GM23338 (cell line): ENCODE data around the gene MRPL52. TPM values are rescaled to one million over a fixed set of nuclear protein-coding genes. Genes with fewer than 3 reads are reported as not detected.

Experiments used
- ATAC-seq: fragments of 200-7000 bp; cut with Tn5 transposase; 3 replicates; pipeline ENCODE4 v1.9.1; 2020
- DNase-seq: peaks from one replicate; pipeline ENCODE4 v3.0.0-alpha.2; 2015; ENCODE audit warnings: low spot score
- H2AFZ ChIP-seq: fragments of 200-600 bp; sonication (generic); 2 replicates; pipeline ENCODE4 v1.8.0; 2016; ENCODE audit warnings: antibody characterized with exemption, mild to moderate bottlenecking, moderate library complexity
- H3F3A ChIP-seq: fragments of 200-600 bp; sonication (generic); replicated peaks from 2 replicates; pipeline ENCODE4 v1.8.0; 2017; ENCODE audit warnings: antibody characterized with exemption, mixed run types, low read depth
- H3K27ac ChIP-seq: fragments of 200-600 bp; sonication (generic); 2 replicates; pipeline ENCODE4 v1.6.1; 2016; ENCODE audit warnings: low read depth
- H3K27me3 ChIP-seq: fragments of 200-600 bp; sonication (generic); 2 replicates; pipeline ENCODE4 v1.8.0; 2016; ENCODE audit warnings: mild to moderate bottlenecking, mixed run types, moderate library complexity; ENCODE audit not compliant: insufficient read depth
- H3K36me3 ChIP-seq: fragments of 200-600 bp; sonication (generic); 2 replicates; pipeline ENCODE4 v1.8.0; 2016; ENCODE audit warnings: mild to moderate bottlenecking; ENCODE audit not compliant: insufficient read depth
- H3K4me1 ChIP-seq: fragments of 200-600 bp; sonication (generic); 2 replicates; pipeline ENCODE4 v1.8.0; 2016; ENCODE audit warnings: mild to moderate bottlenecking, moderate library complexity; ENCODE audit not compliant: insufficient read depth
- H3K4me2 ChIP-seq: fragments of 200-600 bp; sonication (generic); 2 replicates; pipeline ENCODE4 v1.7.1; 2017; ENCODE audit warnings: mixed run types
- H3K4me3 ChIP-seq: fragments of 200-600 bp; sonication (generic); 2 replicates; pipeline ENCODE4 v1.6.1; 2016; ENCODE audit warnings: mixed run types
- H3K79me2 ChIP-seq: fragments of 200-600 bp; sonication (generic); replicated peaks from 2 replicates; pipeline ENCODE4 v1.8.0; 2017; ENCODE audit warnings: mild to moderate bottlenecking; ENCODE audit not compliant: insufficient read depth
- H3K9me2 ChIP-seq: fragments of 200-600 bp; sonication (generic); 2 replicates; pipeline ENCODE4 v1.8.0; 2017; ENCODE audit not compliant: insufficient read depth
- H4K20me1 ChIP-seq: fragments of 200-600 bp; sonication (generic); replicated peaks from 2 replicates; pipeline ENCODE4 v1.8.0; 2017; ENCODE audit warnings: mild to moderate bottlenecking; ENCODE audit not compliant: insufficient read depth
- H3K27ac Mint-ChIP-seq: 2 replicates; pipeline ENCODE4 v1.8.0; 2020; ENCODE audit warnings: inconsistent platforms, mild to moderate bottlenecking, moderate library complexity, mixed read lengths
- H3K27me3 Mint-ChIP-seq: 3 replicates; pipeline ENCODE4 v1.8.0; 2022; ENCODE audit warnings: low read depth, mild to moderate bottlenecking, moderate library complexity, mixed read lengths, inconsistent platforms; ENCODE audit not compliant: insufficient read depth, poor library complexity
- H3K36me3 Mint-ChIP-seq: 3 replicates; pipeline ENCODE4 v1.8.0; 2021; ENCODE audit warnings: low read depth, mild to moderate bottlenecking, inconsistent platforms, moderate library complexity, mixed read lengths
- H3K4me1 Mint-ChIP-seq: 3 replicates; pipeline ENCODE4 v1.8.0; 2020; ENCODE audit warnings: mild to moderate bottlenecking, inconsistent platforms, mixed read lengths
- H3K4me3 Mint-ChIP-seq: 3 replicates; pipeline ENCODE4 v1.8.0; 2021; ENCODE audit warnings: moderate library complexity, mild to moderate bottlenecking, inconsistent platforms, mixed read lengths
- H3K9me3 Mint-ChIP-seq: 3 replicates; pipeline ENCODE4 v1.8.0; 2020; ENCODE audit warnings: moderate library complexity, mild to moderate bottlenecking, inconsistent platforms, mixed read lengths
- CREB1 ChIP-seq: fragments of 250-450 bp; sonication (Bioruptor Pico); IDR thresholded peaks from 2 replicates; pipeline ENCODE4 v1.5.0; 2020; ENCODE audit warnings: low read depth, mild to moderate bottlenecking, moderate library complexity
- EZH2 ChIP-seq: fragments of 200-600 bp; sonication (generic); IDR thresholded peaks from one replicate; pipeline ENCODE4 v1.8.0; 2017; ENCODE audit warnings: antibody characterized with exemption, mild to moderate bottlenecking, low read depth; ENCODE audit not compliant: unreplicated experiment
- EZH2phosphoT487 ChIP-seq: fragments of 200-600 bp; sonication (generic); IDR thresholded peaks from one replicate; pipeline ENCODE4 v1.8.1; 2018; ENCODE audit warnings: antibody characterized with exemption; ENCODE audit not compliant: unreplicated experiment
- JUNB ChIP-seq: IDR thresholded peaks from one replicate; pipeline ENCODE4 v1.6.1; 2016; ENCODE audit warnings: antibody characterized with exemption; ENCODE audit not compliant: unreplicated experiment
- POLR2AphosphoS5 ChIP-seq: IDR thresholded peaks from 2 replicates; pipeline ENCODE4 v1.6.1; 2016; ENCODE audit warnings: antibody characterized with exemption, low read depth
- STAT1 ChIP-seq: IDR thresholded peaks from one replicate; pipeline ENCODE4 v1.6.1; 2016; ENCODE audit warnings: antibody characterized with exemption; ENCODE audit not compliant: unreplicated experiment
- ZNF331 ChIP-seq: fragments of 250-450 bp; sonication (Bioruptor Pico); IDR thresholded peaks from 2 replicates; pipeline ENCODE4 v1.5.0; 2020; ENCODE audit warnings: low read depth, mild to moderate bottlenecking, moderate library complexity
- polyA plus RNA-seq: library from polyadenylated mRNA; unstranded; fragments of >200 nt; fragmentation: Nextera tagmentation; extraction: Ambion mirVana; gene quantifications from 2 replicates; pipeline ENCODE4 v1.2.1, GENCODE V29; 2016
- total RNA-seq: library from RNA; depleted of rRNA; stranded (reverse); fragments of >200 nt; shearing (Covaris generic); gene quantifications from 2 replicates; pipeline ENCODE4 v1.2.3, GENCODE V29; 2014
- TF ChIP-seq, protein P1 (sequence below): fragments of 250-450 bp; sonication (Bioruptor Pico); IDR thresholded peaks from 2 replicates; pipeline ENCODE4 v1.5.0; 2020; ENCODE audit warnings: mild to moderate bottlenecking, moderate library complexity

Gene MRPL52
- total and polyA plus RNA-seq, 2 experiments from 2014 or later = 131 to 617 TPM

DNA sequence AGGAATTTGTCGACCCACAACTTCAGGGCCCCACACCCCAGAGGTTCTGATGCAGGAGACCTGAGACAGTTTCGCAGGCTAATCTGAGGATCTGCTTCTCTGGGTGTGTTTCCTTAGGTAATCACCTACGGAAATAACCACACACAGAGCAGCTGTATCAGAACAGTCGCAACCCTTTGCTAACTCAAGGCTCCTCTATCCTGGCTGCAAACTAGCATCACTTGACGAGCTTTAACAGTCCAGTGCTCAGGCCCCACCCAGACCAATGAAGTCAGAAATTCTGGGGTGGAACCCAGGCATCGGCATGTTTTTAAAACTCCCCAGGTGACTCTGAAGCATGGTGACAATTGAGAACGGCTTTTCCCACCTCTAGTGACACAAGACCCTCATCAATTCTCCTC, 35.1 kb upstream of the MRPL52 start (continued):
- no peak for TF ChIP-seq STAT1
- TF ChIP-seq EZH2phosphoT487 = no peak
- no peak for TF ChIP-seq CREB1
- no peak for TF ChIP-seq JUNB
- no peak for TF ChIP-seq EZH2

DNA sequence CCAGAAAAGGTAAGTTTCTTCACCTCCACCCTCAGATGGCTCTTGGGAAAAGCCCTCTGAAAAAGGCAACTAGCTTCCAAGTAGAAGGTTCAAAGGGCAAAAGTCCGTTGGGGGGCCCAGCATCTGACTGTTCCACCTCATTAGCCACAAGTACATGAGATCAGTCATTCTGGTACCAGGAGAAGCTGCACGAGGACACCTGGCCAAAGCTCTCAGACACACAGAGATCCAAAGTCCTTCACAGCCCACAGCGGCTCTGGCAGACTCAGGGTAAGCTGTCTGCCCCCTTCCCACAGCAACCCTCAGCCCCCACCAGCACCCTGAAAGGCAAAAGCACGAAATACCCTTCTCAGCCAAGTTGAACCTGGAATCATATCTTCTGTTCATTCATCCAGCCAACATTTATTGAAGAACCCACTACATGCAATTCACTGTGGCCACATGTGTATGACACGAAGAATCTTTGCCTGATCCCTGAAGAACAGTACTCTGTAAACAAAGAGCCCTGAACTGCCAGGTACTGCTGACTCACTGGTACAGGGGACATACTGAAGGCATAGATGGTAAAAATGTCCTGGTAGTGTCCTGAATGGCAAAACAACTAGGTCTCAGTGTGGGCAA, 33.5 kb upstream of the MRPL52 start:
- peak overlapping the region; percentile 84 for H3K27ac Mint-ChIP-seq

More for the DNA sequence above, 33.5 kb upstream of the MRPL52 start:
- DNase-seq (no peak), ATAC-seq (no peak)
- no peaks in the 10 kb centered on the region for H4K20me1 ChIP-seq
- no peaks in the 10 kb centered on the region for H3K27me3 ChIP-seq
- peaks cover 18% of the 10 kb centered on the region for H3K4me1 Mint-ChIP-seq
- H3K9me3 Mint-ChIP-seq = peaks cover 6% of the 10 kb centered on the region; the same call in 2 of the 3 replicates
- H3K4me3 ChIP-seq = no peak overlapping the region
- no peaks in the 10 kb centered on the region for H3K79me2 ChIP-seq
- TF ChIP-seq ZNF331 (CRISPR knock-in tag) = no peak
- TF ChIP-seq JUNB = no peak
- no peak for TF ChIP-seq POLR2AphosphoS5
- TF ChIP-seq EZH2phosphoT487 = no peak
- TF ChIP-seq, protein P1, sequence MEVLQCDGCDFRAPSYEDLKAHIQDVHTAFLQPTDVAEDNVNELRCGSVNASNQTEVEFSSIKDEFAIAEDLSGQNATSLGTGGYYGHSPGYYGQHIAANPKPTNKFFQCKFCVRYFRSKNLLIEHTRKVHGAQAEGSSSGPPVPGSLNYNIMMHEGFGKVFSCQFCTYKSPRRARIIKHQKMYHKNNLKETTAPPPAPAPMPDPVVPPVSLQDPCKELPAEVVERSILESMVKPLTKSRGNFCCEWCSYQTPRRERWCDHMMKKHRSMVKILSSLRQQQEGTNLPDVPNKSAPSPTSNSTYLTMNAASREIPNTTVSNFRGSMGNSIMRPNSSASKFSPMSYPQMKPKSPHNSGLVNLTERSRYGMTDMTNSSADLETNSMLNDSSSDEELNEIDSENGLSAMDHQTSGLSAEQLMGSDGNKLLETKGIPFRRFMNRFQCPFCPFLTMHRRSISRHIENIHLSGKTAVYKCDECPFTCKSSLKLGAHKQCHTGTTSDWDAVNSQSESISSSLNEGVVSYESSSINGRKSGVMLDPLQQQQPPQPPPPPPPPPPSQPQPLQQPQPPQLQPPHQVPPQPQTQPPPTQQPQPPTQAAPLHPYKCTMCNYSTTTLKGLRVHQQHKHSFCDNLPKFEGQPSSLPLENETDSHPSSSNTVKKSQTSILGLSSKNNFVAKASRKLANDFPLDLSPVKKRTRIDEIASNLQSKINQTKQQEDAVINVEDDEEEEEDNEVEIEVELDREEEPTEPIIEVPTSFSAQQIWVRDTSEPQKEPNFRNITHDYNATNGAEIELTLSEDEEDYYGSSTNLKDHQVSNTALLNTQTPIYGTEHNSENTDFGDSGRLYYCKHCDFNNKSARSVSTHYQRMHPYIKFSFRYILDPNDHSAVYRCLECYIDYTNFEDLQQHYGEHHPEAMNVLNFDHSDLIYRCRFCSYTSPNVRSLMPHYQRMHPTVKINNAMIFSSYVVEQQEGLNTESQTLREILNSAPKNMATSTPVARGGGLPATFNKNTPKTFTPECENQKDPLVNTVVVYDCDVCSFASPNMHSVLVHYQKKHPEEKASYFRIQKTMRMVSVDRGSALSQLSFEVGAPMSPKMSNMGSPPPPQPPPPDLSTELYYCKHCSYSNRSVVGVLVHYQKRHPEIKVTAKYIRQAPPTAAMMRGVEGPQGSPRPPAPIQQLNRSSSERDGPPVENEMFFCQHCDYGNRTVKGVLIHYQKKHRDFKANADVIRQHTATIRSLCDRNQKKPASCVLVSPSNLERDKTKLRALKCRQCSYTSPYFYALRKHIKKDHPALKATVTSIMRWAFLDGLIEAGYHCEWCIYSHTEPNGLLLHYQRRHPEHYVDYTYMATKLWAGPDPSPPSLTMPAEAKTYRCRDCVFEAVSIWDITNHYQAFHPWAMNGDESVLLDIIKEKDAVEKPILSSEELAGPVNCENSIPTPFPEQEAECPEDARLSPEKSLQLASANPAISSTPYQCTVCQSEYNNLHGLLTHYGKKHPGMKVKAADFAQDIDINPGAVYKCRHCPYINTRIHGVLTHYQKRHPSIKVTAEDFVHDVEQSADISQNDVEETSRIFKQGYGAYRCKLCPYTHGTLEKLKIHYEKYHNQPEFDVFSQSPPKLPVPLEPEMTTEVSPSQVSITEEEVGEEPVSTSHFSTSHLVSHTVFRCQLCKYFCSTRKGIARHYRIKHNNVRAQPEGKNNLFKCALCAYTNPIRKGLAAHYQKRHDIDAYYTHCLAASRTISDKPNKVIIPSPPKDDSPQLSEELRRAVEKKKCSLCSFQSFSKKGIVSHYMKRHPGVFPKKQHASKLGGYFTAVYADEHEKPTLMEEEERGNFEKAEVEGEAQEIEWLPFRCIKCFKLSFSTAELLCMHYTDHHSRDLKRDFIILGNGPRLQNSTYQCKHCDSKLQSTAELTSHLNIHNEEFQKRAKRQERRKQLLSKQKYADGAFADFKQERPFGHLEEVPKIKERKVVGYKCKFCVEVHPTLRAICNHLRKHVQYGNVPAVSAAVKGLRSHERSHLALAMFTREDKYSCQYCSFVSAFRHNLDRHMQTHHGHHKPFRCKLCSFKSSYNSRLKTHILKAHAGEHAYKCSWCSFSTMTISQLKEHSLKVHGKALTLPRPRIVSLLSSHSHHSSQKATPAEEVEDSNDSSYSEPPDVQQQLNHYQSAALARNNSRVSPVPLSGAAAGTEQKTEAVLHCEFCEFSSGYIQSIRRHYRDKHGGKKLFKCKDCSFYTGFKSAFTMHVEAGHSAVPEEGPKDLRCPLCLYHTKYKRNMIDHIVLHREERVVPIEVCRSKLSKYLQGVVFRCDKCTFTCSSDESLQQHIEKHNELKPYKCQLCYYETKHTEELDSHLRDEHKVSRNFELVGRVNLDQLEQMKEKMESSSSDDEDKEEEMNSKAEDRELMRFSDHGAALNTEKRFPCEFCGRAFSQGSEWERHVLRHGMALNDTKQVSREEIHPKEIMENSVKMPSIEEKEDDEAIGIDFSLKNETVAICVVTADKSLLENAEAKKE (CRISPR knock-in tag) = no peak
- TF ChIP-seq STAT1 = no peak
- no peak overlapping the region for H3K4me2 ChIP-seq
- H3K36me3 ChIP-seq = no peaks in the 10 kb centered on the region
- no peak overlapping the region; the same call in 2 of the 3 replicates for H3K4me3 Mint-ChIP-seq
- no peak overlapping the region for H2AFZ ChIP-seq
- H3K27ac ChIP-seq = peak overlapping the region; percentile 20
- H3K4me1 ChIP-seq = peaks cover 17% of the 10 kb centered on the region
- peaks cover 4% of the 10 kb centered on the region for H3K36me3 Mint-ChIP-seq
- peaks cover 10% of the 10 kb centered on the region; the same call in 1 of the 2 replicates for H3K9me2 ChIP-seq
- no peaks in the 10 kb centered on the region for H3F3A ChIP-seq
- H3K27me3 Mint-ChIP-seq = peaks cover 15% of the 10 kb centered on the region
